K562 (cell line): ENCODE results near the gene SLC44A2. TPM values are rescaled to one million over a fixed set of nuclear protein-coding genes. Genes with fewer than 3 reads are reported as not detected.

Experiments used
- ATAC-seq: fragments of 200-7000 bp; cut with Tn5 transposase; 3 replicates; pipeline ENCODE4 v1.9.1; 2020; ENCODE audit warnings: moderate library complexity
- BruUV-seq: library from RNA; stranded (reverse); fragments of 400-500 nt; replicated peaks from 2 replicates; lab custom pipeline; 2021; lab: Mats Ljungman, UMichigan
- CTCF ChIA-PET: fragments of 300-600 bp; formaldehyde crosslinking; extraction: SDS; loops from one replicate; lab custom pipeline; 2021; ENCODE audit warnings: low intra/inter-chr PET ratio; lab: Yijun Ruan, JAX
- POLR2A ChIA-PET: fragments of 300-600, 350-650 bp; sonication (Branson Sonifier 250); formaldehyde crosslinking; extraction: SDS; loops from one replicate; lab custom pipeline; 2021; ENCODE audit warnings: antibody characterized with exemption, inconsistent platforms; lab: Yijun Ruan, JAX
- DNase-seq, 4 experiments: peaks; one replicate each; pipeline versions ENCODE4 v3.0.0 to v3.0.0-alpha.2; 2011 to 2018; ENCODE audit warnings: low spot score in 3 of 4, mixed read lengths in 3 of 4; ENCODE audit errors: extremely low read depth in 1 of 4
- FAIRE-seq: peaks from 2 replicates; lab custom pipeline; 2011; peaks lifted over from hg19 to GRCh38; lab: Jason Lieb, UNC
- H2AFZ ChIP-seq: 2 replicates; pipeline ENCODE4 v1.6.0; 2011; ENCODE audit warnings: low read depth, low read length, control low read depth, inconsistent platforms
- H3K27ac ChIP-seq: fragments of 200-600 bp; 3 replicates; pipeline ENCODE4 v1.8.0; 2011; ENCODE audit warnings: low read depth, mild to moderate bottlenecking, control low read depth, inconsistent platforms, low read length, moderate library complexity, mixed read lengths; ENCODE audit errors: extremely low read depth
- H3K27me3 ChIP-seq, 2 experiments: fragments of 300-600 bp in 1 of 2; 2 replicates in 1 of 2; 3 replicates in 1 of 2; pipeline versions ENCODE4 v1.6.0 to v1.8.0; 2011; ENCODE audit warnings: inconsistent platforms in 2 of 2, low read length in 2 of 2, mild to moderate bottlenecking in 1 of 2, mixed read lengths in 1 of 2, moderate library complexity in 1 of 2; ENCODE audit not compliant: control insufficient read depth in 2 of 2, insufficient read depth in 2 of 2
- H3K36me3 ChIP-seq: fragments of 300-600 bp; 3 replicates; pipeline ENCODE4 v1.8.0; 2011; ENCODE audit warnings: mild to moderate bottlenecking, low read length, inconsistent platforms; ENCODE audit not compliant: control insufficient read depth, insufficient read depth
- H3K4me1 ChIP-seq, 2 experiments: fragments of 200-600 bp in 1 of 2; replicated peaks in 1 of 2; 2 replicates in 1 of 2; 3 replicates in 1 of 2; pipeline versions ENCODE4 v1.5.1 to v1.8.0; 2011; ENCODE audit warnings: inconsistent platforms in 2 of 2, low read length in 2 of 2, mild to moderate bottlenecking in 1 of 2, mixed read lengths in 1 of 2, moderate library complexity in 1 of 2; ENCODE audit not compliant: control insufficient read depth in 2 of 2, insufficient read depth in 2 of 2
- H3K4me2 ChIP-seq: 2 replicates; pipeline ENCODE4 v1.6.1; 2011; ENCODE audit warnings: low read length, control low read depth, inconsistent platforms, mixed read lengths; ENCODE audit not compliant: insufficient read depth
- H3K4me3 ChIP-seq: fragments of 200-600 bp; sonication (generic), shearing (Covaris generic); 2 replicates; pipeline ENCODE4 v1.5.1; 2016; ENCODE audit warnings: control low read depth, inconsistent platforms
- H3K79me2 ChIP-seq: fragments of 200-600 bp; 3 replicates; pipeline ENCODE4 v1.8.0; 2011; ENCODE audit warnings: low read length, inconsistent platforms; ENCODE audit not compliant: control insufficient read depth, insufficient read depth
- H3K9ac ChIP-seq, 2 experiments: 2 replicates each; pipeline versions ENCODE4 v1.6.0 to v1.6.1; 2011; ENCODE audit warnings: low read depth in 2 of 2, low read length in 2 of 2, control low read depth in 1 of 2, inconsistent platforms in 1 of 2, mild to moderate bottlenecking in 1 of 2, mixed read lengths in 1 of 2; ENCODE audit not compliant: insufficient read depth in 1 of 2
- H3K9me1 ChIP-seq: one replicate; pipeline ENCODE4 v1.6.0; 2011; ENCODE audit warnings: inconsistent platforms, mild to moderate bottlenecking, low read length, moderate library complexity; ENCODE audit not compliant: control insufficient read depth, insufficient read depth
- H3K9me3 ChIP-seq: replicated peaks from 2 replicates; pipeline ENCODE4 v1.5.1; 2011; ENCODE audit warnings: low read depth, low read length, inconsistent platforms; ENCODE audit not compliant: control insufficient read depth, insufficient read depth
- H4K20me1 ChIP-seq: replicated peaks from 2 replicates; pipeline ENCODE4 v1.6.1; 2011; ENCODE audit warnings: low read length, inconsistent platforms, mixed read lengths; ENCODE audit not compliant: control insufficient read depth, insufficient read depth
- ATF6 ChIP-seq: sonication (generic); formaldehyde crosslinking; IDR thresholded peaks from 2 replicates; pipeline ENCODE4 v1.4.0; 2020; ENCODE audit warnings: mild to moderate bottlenecking, missing genetic modification reagents
- CTBP1 ChIP-seq: fragments of 450-650 bp; IDR thresholded peaks from 2 replicates; pipeline ENCODE4 v1.6.1; 2016; ENCODE audit warnings: borderline replicate concordance
- NFIC ChIP-seq: fragments of 450-650 bp; IDR thresholded peaks from 2 replicates; pipeline ENCODE4 v1.6.1; 2017; ENCODE audit warnings: mild to moderate bottlenecking, inconsistent platforms
- PML ChIP-seq: IDR thresholded peaks from 2 replicates; pipeline ENCODE4 v1.6.1; 2012; ENCODE audit warnings: low read length, inconsistent platforms
- POLR3A ChIP-seq: IDR thresholded peaks from 2 replicates; pipeline ENCODE4 v1.6.1; 2011; ENCODE audit warnings: borderline replicate concordance, mild to moderate bottlenecking, moderate library complexity; ENCODE audit not compliant: insufficient read length, insufficient read depth; ENCODE audit errors: extremely low read depth
- SPI1 ChIP-seq: IDR thresholded peaks from 2 replicates; pipeline ENCODE4 v1.6.1; 2011; ENCODE audit warnings: low read depth, low read length, control low read depth, borderline replicate concordance
- TCF3 ChIP-seq: sonication (generic); formaldehyde crosslinking; IDR thresholded peaks from 2 replicates; pipeline ENCODE4 v1.4.0; 2020; ENCODE audit warnings: mild to moderate bottlenecking, missing genetic modification reagents
- TSHZ1 ChIP-seq: fragments of 250-450 bp; sonication (Bioruptor Pico); IDR thresholded peaks from 2 replicates; pipeline ENCODE4 v1.4.0; 2020; ENCODE audit warnings: mild to moderate bottlenecking, moderate library complexity
- XRCC5 ChIP-seq: fragments of 200-400 bp; formaldehyde crosslinking; IDR thresholded peaks from 2 replicates; pipeline ENCODE4 v1.6.1; 2017; ENCODE audit warnings: low read depth, mild to moderate bottlenecking, low read length
- ZNF143 ChIP-seq: sonication (generic); formaldehyde crosslinking; IDR thresholded peaks from 2 replicates; pipeline ENCODE4 v1.9.0; 2022; ENCODE audit warnings: mild to moderate bottlenecking, missing genetic modification reagents
- ZNF197 ChIP-seq: fragments of 200-800 bp; sonication (Bioruptor generic); IDR thresholded peaks from 2 replicates; pipeline ENCODE4 v1.6.1; 2016; ENCODE audit warnings: low read depth, missing genetic modification characterization, missing compliant biosample characterization
- ZNF274 ChIP-seq: IDR thresholded peaks from 2 replicates; pipeline ENCODE4 v1.6.1; 2011; ENCODE audit warnings: low read depth, mild to moderate bottlenecking, low read length, moderate library complexity, borderline replicate concordance
- ZNF518B ChIP-seq: fragments of 250-450 bp; sonication (Bioruptor Pico); IDR thresholded peaks from 2 replicates; pipeline ENCODE4 v1.5.0; 2021; ENCODE audit warnings: mild to moderate bottlenecking, moderate library complexity
- WGBS: fragments of 100-300 bp; shearing (Covaris generic); methylation state at CpG from one replicate; pipeline ENCODE4 v1.1.6; 2016; ENCODE audit warnings: low coverage, mixed read lengths; ENCODE audit not compliant: insufficient coverage; ENCODE audit errors: missing lambda C conversion rate; 5-methylcytosine and 5-hydroxymethylcytosine counted together
- in situ Hi-C: fragments of 300-500 bp; cut with MboI; formaldehyde crosslinking; loops from 4 replicates; pipeline ENCODE4 v1.15.0; 2018; ENCODE audit warnings: inconsistent platforms, mixed read lengths
- intact Hi-C: fragments of 100-400 bp; cut with micrococcal nuclease; formaldehyde crosslinking; loops from 2 replicates; pipeline ENCODE4 v1.14.2; 2022
- polyA plus RNA-seq, 8 experiments: library from polyadenylated mRNA; depleted of rRNA in 4 of 8; stranded (reverse) in 5 of 8; unstranded in 3 of 8; fragments of >200 nt; fragmentation: Nextera tagmentation in 2 of 8; fragmentation: Illumina TruSeq in 1 of 8; extraction: Ambion mirVana in 2 of 8; extraction: Trizol in 1 of 8; gene quantifications; 2 replicates each; pipeline versions ENCODE4 v1.2.1 to v1.2.3, GENCODE V29; 2011 to 2014; ENCODE audit warnings: inconsistent platforms in 1 of 8, missing spikeins in 1 of 8
- total RNA-seq, 7 experiments: library from RNA; depleted of rRNA in 6 of 7; stranded (reverse); fragments of >200 nt in 6 of 7; fragmentation: Illumina TruSeq in 2 of 7; extraction: Trizol in 2 of 7; gene quantifications; 2 replicates each; pipeline versions ENCODE4 v1.2.1 to v1.2.3, GENCODE V29; 2011 to 2021; ENCODE audit warnings: low replicate concordance in 1 of 7

The SLC44A2 gene
- total and polyA plus RNA-seq, 9 of the 15 experiments (the other 6 are each of a cell fraction or from before 2014, with no cell fraction given): 1.1 to 34.2 (median 8.1) TPM

GRCh38 chr19:10646456-10647159, 21.3 kb downstream of the SLC44A2 start:
- H3K9me3 ChIP-seq: no peaks in the 10 kb centered on the region
- in situ Hi-C loops: no loop called here
- DNase-seq (no peak), ATAC-seq (no peak), FAIRE-seq (peak; percentile 74)
- peaks cover 5% of the 10 kb centered on the region; the same call in 1 of the 3 replicates for H3K36me3 ChIP-seq
- no TSS peak for BruUV-seq
- ChIA-PET POLR2A (interaction anchor here (0.6 to 1.8 kb wide), 5 partner anchors 8 to 223 kb away, joined by 3 to 8 read pairs (median 3); no protein-coding TSS in a partner anchor), CTCF (interaction anchor here (4.4 kb wide), 1 partner anchor 66 kb away, joined by 84 read pairs; no protein-coding TSS in a partner anchor)
- WGBS: 49% methylated on average over 11 of the region's 12 CpGs
- H3K4me3 ChIP-seq: no peak overlapping the region
- peak overlapping the region; percentile 56 for H2AFZ ChIP-seq
- intact Hi-C loops: no loop called here
- no peaks in the 10 kb centered on the region for H3K27me3 ChIP-seq
- no peak overlapping the region for H3K27ac ChIP-seq
- H3K4me2 ChIP-seq: no peak overlapping the region
- peak overlapping the region; percentile 17 to 56; a peak in 1 of 4 replicates for H3K9ac ChIP-seq
- peaks cover 4% of the 10 kb centered on the region for H3K9me1 ChIP-seq
- H3K79me2 ChIP-seq: no peaks in the 10 kb centered on the region
- H3K4me1 ChIP-seq: peaks cover 8 to 19% of the 10 kb centered on the region in 2 experiments; a peak in 3 of 5 replicates
- no peaks in the 10 kb centered on the region for H4K20me1 ChIP-seq
- TF ChIP-seq ZNF518B (no peak), ZNF143 (CRISPR knock-in tag) (no peak), TSHZ1 (no peak), XRCC5 (no peak), NFIC (no peak), SPI1 (no peak), PML (no peak), ZNF274 (no peak), ATF6 (CRISPR knock-in tag) (no peak), POLR3A (no peak), CTBP1 (no peak), TCF3 (no peak), ZNF197 (no peak)
